DMS79 treated with DMSO at 0.1 percent for 48 hours (cell line): ENCODE data around the gene GINS1.

Experiments used
- DNase-seq: peaks from one replicate; lab custom pipeline; 2025; lab: John Stamatoyannopoulos, UW

The GINS1 gene

DNA sequence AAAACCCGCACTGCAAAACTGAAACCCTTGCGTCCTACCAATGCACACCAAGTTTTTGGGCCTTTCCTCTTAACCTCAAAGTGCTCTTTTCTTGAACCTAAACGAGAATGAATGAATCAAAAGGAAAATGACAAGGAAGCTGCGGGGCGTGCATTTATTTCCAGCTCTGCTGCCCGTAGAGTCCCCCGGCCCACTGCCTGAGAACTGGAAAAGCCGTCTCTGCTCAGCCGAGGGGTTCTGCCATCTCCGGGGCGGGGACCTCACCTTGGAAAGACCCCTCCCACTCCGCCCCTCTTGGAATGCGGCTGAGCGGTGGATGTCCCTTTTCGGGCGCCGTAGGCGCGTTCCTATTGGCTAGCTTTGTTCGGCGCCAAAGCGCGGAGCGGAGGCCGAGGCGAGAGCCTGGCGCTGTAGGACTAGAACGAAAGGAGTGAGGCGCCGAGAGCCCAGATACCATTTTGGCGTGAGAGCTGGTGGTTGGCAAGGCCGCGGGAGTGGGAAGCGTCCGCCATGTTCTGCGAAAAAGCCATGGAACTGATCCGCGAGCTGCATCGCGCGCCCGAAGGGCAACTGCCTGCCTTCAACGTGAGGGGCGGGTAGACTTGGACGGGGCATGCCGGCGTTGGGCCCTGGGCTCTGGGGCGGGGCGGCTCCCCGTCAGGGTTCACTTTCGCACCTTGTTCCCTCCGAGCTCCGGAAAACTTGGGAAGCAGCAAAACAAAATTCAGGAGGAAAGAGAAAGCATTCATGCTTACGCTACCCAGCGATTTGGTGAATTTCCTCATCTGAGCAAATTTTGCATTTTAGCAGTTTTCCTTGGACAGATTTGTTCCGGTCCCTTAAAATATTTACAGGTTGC lies at the start of gene GINS1:
GINS1 (plus strand) TSS at position 363 of the 859 bp plus-strand sequence; CDS start at position 511, 148 bp downstream.
- DNase-seq, result peak; percentile 89

DNA sequence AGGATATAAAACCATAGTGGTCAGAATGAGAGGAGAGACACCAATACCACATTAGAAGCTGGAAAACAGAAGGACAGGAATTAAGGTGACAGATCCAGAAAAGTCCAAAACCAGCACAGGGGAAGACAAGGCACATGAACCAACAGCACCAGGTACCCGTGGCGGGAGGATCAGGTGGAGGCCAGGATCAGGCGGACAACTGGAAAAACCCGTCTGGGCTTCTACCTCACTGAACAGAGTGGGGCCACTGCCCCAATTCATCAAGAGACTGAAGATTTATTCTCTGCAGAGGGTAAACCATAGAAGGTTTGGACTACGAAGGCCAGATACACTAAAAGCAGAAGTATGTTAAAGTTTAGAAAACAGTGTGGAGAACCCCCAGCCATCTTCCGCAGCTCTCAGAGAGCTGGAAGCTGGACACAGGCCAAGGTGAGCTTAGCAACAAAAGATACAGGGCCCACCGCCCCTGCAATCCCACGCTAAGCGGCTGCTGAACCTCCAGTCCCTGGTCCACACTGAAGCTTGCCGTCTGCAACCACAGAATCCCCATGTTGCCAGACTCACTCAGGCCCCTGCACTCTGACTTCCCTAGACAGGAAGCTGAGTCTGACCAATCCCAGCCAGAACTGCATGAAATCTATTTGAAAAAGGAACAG lies 46.7 kb upstream of the GINS1 start:
- no peak for DNase-seq

DNA sequence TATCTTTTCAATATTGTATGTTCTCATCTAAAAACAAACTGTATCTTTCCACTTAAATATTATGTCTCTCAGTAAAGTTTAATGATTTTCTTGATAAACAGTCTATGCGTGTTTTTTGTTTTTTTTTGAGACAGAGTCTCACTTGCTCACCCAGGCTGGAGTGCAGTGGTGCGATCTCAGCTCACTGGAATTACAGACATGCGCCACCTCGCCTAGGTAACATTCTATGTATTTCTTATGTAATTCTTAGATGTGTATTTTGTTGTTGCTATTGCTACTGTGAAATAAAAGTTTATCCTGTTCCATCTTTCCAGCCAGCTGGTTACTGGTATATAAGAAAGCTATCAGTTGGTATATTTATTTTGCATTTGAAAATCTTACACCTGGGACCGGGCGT lies 46.2 kb upstream of the GINS1 start:
- DNase-seq, result no peak

DNA sequence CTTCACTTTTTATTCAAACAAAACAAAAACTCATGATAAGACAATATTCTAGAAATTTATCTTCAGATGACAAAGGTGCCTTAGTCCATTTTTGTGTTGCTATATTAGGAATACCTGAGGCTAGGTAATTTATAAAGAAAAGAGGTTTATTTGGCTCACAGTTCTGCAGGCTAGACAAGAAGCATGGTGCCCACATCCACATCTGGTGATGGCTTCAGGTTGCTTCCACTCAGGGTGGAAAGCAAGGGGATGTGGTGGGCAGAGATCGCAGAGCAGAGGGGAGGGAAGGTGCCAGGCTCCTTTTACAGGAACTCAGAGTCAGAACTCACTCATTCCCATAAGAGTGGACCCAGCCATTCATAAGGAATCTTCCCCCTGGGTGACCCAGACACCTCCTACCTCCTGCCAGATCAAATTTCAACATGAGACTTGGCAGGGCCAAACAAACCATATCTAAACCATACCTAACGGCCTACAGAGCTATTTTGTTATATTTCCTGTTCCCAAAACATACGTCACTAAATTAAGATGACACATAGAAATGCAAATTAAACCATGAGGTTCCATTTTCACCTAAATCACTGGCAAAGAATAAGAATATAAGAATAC lies 43.2 kb upstream of the GINS1 start:
- DNase-seq, result no peak

DNA sequence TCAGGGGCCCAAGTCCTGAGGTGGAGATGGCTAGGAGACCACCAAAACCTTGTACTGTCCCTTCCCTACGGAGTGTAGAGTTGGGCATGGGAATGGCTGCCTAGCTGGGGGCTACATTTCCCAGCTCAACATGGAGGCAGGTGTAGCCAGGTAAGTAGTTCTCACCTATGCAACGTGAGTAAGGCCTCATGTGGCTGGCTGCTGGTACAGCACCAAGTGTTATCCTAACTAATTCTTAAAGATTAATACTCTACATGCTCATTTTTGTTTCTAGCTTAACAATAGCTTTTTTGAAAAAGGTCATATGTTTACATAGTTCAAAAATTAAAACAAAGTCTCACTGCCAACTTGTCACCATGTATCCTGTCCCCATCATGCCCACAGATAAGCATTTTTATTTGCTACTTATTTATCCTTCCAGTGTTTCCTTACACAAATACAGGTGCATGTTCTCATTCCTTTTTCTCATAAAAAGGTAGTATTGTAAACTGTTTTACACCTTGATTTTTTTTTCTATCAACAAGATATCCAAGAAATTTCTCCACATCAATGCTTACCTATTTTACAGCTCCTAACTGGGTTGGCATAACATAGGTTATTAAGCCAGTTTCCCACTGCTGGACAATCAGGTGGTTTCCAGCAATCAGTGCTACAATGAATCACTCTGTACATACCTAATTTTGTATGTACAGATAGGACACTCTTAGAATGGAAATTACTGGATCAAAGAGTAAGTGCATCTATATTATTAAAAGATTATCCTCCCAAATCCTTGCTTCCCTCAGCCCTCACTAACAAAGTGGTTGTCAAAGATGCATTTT lies 42.4 kb upstream of the GINS1 start:
- DNase-seq, result no peak

DNA sequence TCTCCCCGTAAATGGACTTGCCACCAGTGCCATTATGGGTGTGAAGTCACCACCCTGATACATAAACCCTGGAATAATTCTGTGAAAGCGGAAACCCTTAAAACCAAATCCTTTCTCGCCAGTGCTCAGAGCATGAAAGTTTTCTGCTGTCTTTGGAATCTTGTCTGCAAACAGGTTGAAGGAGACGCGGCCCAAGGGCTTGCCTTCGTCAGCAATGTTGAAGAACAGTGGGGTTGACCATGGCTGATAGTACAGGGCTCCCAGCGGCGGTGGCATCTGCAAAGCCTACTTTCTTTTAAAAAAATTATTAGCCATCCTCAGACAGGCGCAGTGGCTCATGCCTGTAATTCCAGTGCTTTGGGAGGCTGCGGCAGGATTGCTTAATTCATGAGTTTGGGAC lies 38.9 kb upstream of the GINS1 start:
- no peak for DNase-seq

DNA sequence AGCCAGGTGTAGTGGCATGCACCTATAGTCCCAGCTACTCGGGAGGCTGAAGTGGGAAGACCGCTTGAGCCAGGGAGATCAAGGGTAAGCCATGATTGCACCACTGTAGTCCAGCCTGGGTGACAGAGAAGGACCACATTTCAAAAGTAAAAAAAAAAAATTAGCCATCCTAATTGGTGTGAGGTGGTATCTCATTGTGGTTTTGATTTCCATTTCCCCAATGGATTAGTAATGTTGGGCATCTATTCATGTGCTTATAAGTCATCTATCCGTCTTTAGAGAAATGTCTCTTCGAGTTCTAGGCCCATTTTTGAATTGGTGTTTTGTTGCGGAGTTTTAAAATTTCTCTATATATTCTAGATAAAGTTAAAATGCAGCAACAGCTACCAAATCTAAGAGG lies 38.5 kb upstream of the GINS1 start:
- no peak for DNase-seq

DNA sequence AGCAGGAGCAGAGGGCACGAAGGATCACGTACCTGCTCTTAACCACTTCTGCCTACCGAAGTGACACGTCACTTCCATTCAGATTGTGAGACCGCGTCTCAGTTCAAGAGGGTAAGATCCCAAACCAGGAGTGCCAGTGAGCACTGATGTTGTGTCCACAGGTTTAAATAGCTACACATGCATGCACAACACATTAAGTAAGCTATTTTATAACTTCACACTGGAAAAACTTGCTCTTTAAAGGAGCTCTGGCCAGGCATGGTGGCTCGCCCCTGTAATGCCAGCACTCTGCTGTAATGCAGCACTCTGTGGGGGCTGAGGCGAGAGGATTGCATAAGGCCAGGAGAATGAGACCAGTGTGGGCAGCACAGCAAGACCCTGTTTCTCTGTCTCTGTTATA lies 37.9 kb upstream of the GINS1 start:
- no peak for DNase-seq

DNA sequence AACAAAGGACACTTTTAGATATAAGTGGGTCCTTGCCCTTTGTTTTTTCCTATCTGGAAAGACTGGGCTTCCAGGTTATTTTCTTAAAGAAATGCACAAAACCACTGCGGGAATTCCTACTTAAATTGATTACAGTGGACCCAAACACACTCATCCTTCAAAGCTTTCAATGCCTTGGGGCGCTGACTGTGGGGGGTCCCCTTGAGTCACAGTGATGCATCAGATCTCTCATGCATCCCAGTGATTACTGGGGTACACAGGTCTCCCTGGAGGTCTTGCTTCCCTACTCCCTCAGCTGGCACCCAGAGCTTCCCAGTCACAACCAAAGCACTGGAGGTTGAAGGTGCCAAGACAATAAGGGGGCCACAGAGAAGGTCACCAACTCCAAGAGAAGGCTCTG lies 37.5 kb upstream of the GINS1 start:
- DNase-seq, result no peak

DNA sequence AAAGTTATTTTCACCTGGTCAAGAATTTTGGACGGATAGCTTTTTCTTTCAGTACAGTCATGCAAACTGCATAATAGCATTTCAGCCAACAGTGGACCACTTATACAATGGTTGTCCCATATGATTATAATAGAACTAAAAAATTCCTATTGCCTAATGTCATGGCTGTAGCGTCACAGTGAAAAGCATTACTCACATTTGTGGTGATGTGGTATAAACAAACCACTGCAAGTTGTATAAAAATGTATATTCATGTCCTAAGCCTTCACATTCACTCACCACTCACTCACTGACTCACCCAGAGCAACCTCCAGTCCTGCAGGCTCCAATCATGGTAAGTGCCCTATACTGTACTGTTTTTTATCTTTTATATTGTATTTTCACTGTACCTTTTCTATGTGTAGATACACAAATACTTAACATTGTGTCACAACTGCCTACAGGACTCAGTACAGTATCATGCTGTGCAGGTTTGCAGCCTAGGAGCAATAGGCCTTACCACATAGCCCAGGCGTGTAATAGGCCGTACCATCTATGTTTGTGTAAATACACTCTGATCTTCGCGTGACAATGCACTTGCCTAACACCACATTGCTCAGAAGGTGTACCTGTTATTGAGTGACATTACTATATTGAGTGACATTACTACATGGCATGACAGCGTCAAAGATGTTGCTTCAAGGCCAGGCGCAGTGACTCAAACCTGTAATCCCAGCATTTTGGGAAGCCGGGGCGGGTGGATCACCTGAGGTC lies 34.7 kb upstream of the GINS1 start:
- DNase-seq, result no peak

DNA sequence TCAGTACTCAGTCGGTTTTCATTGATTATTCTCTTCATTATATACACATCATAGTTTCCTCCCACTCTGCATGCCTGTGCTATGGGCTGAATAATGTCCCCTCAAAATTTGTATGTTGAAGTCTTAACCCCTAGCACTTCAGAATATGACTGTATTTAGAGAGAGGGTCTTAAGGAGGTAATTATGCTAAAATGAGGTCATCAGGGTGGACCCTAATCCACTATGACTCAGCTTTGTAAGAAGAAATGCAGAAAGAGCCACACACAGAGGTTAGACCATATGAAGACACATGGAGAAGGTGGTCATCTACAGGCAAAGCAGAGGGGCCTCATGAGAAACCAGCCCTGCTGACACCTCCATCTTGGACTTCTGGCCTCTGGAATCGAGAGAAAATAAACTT lies 32.6 kb upstream of the GINS1 start:
- DNase-seq, result no peak

DNA sequence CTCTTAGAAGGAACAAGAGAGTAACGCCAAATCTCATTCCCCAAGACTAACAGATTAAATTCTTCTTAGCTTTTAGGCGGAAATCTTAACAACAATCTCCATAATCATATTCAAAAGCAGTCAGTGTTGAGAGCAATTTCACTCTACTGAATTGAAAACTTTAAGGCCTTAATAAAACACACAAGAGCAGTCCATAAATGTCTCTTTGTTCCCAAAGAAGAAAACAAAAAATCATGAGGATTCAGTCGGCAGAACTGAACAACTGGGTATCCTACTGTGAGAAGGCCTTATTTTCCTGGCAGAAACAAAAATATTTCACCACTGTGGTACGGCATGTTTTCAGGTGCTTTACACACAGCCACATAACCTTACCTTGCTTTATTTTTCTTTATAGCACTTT lies 31.2 kb upstream of the GINS1 start:
- DNase-seq, result no peak

DNA sequence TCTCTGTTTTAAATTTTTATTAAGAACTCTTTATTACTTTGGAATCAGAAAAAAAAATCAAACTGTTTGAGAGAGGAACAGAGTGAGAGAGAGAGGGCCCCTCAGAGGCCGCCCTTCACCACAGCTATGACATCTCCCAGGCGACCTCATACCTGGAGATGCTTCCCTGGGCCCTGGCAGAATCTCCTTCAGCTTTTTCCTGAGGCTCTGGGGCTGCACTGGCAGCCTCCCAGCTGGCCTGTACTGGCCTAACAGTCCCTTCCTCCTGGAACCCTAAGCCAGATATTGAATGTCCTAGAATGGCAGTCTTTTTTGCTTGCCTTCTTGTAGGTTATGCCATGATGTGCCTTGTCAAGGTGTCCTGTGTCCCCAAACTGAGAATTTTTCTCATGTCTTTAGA lies 30.6 kb upstream of the GINS1 start:
- DNase-seq, result no peak

DNA sequence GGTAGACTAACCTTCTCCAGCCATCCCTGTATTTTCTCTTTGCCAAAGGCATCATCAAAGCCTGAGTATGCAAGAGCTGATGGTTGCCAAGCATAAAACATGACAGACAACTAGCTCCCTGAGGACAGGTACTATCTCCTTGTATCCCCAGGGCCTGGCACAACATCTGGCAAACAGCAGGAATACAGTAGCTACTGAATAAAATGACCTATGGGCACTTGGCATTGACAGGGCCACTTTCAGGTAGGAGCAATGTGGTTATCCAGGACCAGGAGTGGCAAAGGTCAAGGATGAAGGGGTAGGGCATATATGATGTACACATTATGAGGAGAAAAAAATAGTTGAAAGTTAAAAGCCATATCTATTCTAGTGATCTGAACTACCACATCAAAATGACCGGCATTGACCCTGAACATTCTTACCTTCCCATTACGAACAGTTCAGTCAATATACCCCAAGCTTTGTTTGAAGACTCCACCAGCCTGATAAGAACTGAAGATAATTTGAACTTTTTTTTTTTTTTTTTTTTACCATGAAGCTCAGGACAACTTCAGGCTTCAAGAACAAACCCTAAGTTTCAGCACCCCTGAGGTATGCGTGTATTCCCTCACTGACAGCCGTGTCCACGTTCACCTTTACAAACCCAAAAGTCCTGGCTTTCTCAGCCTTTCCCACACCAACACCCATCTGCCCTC lies 29.1 kb upstream of the GINS1 start:
- DNase-seq, result no peak

DNA sequence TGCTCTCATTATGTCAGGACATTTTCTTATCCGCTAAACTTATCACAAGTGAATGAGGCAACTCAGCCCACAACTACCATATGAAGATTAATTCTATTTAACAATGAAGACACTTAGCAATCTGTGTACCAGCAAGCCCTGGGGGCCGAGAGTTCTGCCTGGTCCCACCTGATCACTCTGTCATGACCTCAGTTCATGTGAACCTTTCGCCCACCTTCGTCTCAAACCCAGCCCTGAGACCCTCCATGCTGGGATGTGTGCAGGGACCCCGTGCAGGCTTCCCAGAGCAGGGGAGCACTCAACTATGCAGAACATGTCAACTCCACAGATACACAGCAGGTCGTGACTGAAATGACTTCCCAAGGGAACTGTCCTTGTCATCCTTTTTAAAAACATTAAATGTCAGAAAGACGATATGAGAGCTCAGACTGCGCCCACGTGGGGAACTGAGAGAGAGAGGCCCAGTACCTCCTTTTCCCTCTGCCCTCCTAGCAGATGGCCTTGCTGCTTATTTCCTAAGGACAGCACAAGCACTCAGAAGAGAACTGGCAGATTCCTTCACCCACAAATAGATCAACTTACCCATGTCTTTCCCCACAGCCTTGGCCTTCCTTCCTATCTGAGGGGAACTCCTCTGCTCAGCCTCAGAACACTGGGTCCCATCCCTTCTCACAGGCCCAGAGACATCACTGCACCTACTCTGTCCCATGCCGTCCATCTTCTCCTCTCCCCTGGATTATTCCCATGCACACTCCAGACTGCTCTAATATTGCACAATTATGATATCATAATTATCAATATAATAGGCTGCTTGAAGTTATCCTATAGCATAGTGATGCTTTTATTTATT lies 28.4 kb upstream of the GINS1 start:
- DNase-seq, result no peak

DNA sequence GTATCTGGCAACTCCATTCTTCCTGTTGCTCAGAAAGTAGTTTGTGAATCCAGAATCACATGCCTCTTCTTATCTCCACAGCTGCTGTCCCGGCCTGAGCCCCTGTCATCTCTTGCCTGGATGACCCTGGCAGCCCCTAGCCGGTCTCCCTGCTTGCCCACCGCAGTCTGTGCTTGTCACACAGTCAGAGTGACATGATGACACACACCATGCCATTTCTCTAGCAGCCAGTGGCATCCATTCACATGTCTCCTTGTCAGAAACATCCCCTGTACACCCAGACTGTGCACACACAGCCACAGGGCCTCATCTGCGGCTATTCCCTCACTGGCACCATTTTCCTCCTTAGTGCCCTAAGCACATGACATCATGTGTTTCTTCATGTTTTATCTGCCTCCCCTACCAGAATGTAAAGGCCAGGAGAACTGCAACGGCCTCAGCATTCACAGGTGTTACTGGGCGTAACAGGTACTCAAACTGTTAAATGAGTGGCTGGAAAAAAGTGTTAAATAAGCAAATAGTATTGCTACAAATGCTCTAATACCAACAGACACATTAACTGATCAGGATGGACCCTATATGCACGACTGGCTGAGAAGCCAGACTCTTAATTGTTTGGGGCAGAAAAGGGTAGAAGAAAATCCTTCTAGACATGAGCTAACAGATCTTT lies 26.4 kb upstream of the GINS1 start:
- no peak for DNase-seq

DNA sequence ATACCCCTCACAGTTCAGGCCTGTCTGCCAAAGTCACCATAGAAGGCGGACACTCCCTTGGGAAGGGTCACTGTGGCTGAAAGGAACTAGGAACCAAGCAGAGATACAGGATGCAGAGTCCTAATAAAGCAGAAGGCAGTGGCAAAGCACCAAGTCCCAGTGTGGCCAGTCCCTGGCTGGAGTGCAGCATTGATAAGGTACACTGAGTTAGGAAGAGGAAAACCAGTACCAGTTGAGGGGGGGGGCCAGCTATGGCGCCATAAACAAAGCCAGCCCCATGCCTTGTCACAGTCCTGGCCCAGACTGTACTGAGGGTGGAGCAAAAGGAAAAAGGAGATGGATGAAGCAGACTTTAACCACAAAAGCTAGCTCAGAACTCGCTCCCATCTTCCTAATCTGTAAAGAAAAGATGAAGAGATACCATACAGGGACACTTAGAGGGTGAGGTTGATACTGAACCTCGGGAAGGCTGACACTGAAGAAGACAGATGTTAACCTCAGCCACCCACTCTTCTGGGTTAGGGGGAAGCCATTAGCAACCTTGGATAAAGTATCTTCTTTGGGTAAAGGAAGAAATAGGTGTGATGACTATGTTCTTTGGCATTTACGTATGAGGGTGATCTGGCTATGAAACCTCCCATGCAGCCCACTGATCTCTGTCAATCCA lies 24.6 kb upstream of the GINS1 start:
- no peak for DNase-seq

DNA sequence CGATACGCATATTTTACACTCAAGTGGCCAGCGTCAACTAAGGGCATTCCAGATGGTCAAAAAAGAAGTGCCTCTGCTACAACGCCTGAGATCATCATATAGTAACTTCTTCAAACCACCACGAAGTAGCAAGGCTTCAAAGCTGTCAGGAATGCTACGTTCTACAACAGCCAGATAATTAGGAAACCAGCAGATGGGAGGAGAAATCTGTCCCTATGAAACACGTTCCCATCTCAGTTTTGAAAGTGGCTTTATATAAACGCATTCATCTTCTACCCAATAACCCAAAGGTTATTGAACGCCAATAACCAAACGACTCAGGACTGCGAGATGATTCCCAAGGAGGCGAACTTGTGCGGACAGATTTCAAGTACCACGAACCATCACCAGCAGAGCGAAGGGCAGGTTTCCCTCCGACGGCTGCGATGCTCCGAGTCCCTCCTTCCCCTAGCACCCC lies 18.0 kb upstream of the GINS1 start:
- DNase-seq, result peak; percentile 40
